Activated naive CD4-positive, alpha-beta T cell treated with Interleukin-2 at 50 U/mL for 16 hours (primary cell): Measurements from ENCODE around the gene TMEM18.
"Not testable (repeated sequence)": the region's sequence is repeated elsewhere in the genome, so short reads cannot be mapped to it uniquely, and the experiment has no call there.

Source experiments
- DNase-seq: peaks from one replicate; pipeline ENCODE4 v3.0.0-alpha.2; 2020

Gene TMEM18

DNA sequence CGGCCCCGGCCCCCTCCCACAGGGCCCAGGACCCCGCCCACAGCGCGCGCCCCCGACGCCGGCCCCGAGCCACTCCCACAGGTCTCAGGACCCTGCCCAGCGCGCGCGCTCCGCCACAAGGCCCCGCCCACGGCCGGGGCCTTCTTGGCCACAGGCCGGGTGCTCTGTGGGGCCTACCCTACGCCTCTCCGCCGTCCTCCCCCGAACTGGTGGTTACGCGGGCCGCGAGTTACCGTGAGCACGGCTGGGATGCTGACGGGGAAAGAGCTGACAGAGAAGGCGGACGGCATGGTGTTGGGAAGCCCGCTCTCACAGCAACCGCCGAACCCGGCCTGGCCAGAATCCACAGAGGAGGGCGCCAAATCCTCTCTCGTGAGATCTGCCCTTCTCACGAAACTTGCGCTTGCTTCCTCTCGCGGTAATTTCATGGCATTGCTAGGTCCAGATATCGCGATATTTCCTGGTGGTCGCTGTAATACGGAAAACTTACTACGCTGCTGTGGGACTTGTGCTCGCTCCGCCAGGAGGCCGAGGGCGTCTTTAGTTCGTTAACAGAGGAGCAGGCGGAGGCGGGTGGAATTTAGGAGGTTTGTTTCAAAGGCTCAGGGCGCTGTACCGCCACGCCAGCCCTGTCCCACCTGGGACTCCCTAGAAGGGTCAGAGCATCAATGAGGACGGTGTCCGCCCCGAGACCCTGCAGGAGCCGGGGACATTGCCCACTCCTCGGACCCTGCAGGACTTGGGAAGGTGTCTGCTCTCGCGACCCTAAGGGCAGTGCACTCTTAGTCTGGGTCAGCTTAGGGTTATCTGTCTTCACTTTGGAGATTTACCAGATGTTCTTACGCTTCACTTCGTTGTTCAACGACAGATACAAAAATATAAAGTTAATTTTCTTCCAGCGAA is at the start of gene TMEM18:
TSS of gene TMEM18 (minus strand) at position 351 of the 903 bp plus-strand sequence. CDS start at position 290, 61 bp downstream.
- DNase-seq = peak; percentile 95

DNA sequence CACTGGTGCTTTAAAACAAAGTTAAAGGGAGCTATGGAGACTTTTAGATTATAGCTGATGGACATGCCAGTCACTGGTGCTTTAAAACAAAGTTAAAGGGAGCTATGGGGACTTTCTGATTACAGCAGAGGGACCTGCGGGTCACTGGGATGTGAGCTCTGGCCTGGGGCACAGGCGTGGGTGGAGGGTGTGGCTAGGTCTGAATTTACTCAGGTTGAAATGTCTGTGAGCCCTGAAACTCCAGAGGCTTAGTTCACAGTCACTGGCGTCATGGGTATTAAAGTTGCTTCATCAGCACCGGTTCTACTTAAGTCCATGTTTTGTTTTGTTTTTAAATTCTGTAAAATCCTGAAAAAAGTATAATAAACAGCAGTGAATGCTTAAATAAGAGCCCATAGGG is 49.0 kb upstream of the TMEM18 start:
- DNase-seq = no peak

DNA sequence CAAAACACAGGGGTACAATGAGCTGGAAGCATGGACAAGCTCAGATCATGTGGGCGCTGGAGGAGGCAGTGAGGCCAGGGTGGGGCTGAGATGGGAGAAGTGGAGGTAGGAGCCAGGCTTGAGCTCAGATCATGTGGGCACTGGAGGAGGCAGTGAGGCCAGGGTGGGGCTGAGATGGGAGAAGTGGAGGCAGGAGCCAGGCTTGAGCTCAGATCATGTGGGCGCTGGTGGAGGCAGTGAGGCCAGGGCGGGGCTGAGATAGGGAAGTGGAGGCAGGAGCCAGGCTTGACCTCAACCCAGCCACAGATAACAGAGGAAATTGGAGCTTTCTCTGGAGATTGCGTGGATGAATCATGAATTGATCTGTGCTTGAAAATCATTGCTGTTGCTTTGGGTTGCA is 48.3 kb upstream of the TMEM18 start:
- DNase-seq = no peak

DNA sequence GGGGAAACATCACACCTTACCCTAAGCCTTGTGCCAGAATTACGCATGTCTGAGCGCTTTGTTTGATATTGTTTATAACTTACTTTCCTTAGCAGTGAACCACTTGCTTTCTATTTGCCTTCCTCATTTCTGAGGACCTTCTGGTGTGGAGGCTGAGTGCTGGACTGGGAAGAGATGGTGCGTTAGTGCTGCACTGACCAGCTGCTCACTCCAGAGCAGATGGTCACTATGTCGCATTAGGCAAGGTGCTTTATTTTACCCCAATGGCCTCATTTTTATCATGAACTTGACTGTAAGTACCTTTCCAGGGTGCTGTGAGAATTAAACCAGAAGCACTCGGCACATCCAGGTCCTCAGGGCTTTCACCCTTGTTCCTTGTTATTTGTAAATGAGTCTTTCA is 46.6 kb upstream of the TMEM18 start:
- no peak for DNase-seq

DNA sequence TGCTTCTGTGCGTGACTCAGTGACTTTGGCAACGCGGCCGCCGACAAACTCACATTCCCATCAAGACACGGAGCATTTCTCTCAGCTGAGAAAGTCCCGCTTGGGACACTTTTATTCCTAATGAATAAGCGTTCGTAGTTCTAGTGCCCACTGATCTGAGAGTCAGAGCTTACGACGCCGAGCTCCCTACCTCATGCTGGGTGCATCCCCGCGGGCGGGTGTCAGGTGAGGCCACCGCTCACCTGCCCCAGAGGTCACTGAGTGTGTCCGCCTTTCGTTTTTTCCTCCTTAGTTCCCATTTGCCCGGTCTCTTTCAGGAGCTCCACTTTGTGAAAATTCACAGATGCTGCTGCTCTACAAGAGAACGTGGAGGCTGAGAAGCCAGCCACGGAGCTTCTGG is 43.6 kb upstream of the TMEM18 start:
- no peak for DNase-seq

DNA sequence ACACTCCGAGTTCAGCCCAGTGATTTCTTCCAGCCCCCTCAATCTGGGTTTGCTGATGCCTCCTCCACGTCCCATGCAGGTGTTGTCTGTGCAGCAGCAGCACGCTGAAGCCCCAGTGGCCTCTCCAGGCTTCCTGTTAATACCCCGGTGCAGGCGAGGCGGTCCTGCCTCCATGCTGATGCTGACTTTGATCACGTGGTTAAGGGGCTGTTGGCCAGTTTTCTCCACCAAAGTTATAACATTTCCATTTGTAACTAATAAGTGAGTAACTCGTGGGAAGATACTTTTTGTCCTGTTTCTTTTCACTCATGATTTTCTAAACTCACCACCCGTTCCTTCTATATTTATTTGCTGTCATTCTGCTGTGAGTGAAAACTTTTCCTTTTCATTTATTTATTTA is 42.5 kb upstream of the TMEM18 start:
- DNase-seq = no peak

DNA sequence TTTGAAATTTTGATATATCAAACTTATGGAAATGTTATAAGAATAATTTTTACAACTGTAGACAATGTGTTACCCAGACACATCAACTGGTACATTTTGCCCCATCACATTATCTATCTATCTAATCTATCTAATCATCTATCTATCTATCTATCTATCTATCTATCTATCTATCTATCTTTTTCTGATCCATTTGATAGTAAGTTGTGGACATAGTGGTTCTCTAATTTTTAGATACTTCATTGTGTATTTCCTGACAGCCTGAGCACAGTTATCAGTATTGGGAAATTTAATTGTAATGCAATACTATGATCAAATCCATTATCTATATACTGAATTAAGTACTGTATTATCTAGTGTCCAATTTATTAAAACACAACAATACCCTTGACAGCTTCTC is 42.0 kb upstream of the TMEM18 start:
- no peak for DNase-seq

DNA sequence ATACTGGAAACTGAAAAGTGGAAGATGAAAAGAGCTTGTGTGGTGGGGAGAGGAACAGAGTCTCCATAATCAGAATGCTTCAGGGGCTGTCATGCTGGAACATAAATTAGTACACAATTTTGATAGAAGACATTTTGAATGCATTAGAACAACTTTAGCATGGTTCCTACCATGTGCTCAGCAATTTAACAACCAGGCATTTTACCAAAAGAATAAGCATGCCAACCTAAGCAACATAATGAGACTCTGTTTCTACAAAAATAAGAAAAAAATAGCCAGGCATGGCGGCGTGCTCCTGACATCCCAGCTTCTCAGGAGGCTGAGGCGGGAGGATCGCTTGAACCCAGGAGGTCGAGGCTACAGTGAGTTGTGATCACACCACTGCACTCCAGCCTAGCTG is 40.5 kb upstream of the TMEM18 start:
- no peak for DNase-seq

DNA sequence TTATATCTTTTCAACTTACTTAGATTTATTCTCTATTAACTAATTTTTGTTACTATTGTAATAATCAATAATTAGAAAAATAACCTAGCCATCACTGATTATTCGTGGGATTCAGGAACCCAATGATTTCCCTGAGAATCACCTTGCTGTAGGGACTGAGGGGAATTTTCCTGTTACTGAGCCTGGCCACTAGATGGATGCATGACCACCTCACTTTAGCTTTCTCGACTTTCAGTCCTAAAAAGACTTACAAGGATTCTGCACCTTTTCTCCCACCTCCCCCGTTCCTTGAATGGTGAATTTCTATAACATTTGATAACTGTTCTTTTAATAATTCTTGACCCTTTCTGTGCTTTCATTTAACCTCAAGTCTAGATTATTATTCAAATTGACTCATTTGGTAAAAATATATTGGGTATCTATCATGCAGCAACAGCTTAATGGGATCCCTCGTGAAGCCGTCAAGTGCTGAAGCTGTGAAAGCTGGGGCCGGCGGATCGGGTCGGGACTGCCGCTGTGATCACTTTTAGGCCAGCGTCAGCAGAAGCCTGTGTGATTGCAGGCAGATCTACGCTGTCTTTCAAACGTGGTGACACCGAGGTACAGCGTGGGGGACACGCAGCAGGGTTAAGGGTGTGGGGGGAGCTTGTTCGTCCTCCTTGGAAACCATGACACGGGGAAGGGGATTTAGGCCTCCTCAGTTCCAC is 38.8 kb upstream of the TMEM18 start:
- no peak for DNase-seq

DNA sequence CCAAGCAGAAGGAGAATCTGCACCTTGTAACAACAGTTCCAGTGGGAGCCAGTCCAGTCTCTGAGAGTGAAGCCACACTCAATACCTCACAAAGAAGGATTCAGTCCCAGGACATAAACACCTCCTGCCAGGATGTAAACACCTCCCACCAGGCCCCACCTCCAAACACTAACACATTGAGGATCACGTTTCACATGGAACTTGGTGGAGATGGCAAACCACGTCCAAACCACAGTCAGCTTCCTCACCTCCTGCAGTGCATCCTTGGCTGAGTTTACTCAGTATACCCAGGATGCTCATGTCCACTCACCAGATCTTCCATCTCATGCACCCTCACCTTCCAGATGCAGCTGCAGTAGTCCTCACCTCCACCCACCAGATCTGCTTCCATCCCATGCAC is 37.8 kb upstream of the TMEM18 start:
- no peak for DNase-seq

DNA sequence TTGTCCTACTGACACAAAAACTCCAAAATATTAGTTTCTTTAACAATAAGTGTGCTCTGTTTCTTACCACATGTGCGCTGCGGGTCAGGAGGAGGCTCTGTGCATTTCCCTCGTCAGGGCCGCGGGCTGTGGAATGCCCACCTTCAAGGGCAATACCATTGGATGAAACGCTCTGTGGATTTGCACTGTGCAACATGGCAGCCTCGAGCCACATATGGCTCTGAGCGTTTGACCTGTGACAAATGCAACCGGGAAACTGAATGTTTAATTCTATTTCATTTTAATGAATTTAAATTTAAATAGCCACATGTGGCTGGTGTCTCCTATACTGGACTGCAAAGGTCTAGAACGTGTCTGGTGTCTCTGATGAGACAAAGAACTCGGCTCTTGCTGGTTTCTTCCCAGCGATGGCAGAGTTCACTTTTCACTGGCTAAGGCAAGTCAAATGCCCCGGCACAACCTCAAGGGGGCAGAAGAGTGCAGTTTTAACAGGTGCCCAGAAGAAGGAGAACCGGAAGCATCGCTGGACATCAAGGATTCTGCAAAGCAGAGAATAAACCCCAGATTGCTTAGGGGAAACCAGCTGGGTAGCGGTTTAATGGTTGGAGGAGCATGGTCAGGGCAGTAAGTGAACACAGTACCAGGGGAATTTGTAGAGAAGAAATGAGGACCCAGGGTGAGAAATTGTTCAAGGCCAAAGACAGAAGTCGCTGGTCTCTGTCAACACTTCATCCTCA is 37.0 kb upstream of the TMEM18 start:
- DNase-seq = peak; percentile 20

DNA sequence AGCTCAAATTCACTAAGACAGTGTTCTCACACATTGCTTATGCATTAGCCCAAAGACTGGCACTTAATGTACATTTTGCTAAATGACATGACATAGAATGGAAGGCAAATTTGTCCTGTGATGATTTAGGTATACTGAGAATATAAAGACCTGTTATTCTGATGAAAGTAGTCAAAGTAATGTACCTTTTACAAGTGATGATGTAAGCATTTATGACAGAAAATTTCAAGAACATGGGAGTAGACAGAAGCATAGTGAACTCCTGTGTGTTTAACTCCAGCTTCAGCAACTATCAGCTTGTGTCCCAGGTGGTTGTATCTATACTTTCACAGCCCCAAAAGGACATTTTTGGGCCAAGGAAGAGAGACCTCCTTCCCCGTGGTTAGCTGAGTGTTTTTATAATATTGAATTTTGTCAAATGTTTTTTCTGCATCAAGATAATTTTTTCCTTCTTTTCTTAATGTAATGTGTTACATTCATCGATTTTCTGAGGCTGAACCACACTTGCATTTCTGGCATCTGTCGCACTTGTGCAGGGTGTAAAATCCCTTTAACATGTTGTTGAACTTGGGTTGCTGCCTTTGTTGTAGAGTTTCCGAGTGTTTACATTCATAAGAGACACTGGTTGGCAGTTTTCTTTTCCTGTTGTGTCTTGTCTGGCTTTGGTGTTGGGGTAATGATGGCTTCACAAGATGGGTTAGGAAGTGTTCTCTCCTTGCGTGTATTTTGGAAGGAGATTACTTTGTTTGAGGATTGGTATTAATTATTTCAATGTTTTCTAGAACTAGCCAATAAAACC is 33.9 kb upstream of the TMEM18 start:
- no peak for DNase-seq

DNA sequence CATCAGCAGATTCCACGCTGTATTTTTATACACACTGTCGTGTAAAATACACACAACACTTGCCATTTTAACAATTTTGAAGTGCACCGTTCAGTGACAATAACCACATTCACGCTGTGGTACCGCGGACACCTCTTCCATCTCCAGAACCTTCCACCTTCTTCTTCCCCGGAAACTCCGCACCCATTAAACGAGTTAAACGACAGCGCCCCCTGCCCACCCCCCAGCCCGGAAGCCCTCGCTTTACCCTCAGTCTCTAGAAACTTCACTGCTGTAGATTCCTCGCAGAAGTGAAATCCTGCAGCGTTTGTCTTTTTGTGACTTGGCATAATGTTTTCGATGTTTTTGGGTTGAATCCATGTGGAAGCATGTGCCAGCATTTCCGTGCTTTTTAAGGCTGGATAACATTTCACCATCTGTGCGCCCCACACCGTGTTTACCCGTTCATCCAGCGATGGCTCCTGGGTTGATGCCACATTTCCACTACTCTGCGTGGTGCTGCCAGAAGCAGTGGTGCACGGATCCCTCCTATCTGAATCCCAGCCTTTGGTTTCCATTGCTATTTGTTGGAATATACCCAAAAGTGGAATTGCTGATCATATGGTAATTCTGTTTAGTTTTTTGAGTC is 32.0 kb upstream of the TMEM18 start:
- no peak for DNase-seq

DNA sequence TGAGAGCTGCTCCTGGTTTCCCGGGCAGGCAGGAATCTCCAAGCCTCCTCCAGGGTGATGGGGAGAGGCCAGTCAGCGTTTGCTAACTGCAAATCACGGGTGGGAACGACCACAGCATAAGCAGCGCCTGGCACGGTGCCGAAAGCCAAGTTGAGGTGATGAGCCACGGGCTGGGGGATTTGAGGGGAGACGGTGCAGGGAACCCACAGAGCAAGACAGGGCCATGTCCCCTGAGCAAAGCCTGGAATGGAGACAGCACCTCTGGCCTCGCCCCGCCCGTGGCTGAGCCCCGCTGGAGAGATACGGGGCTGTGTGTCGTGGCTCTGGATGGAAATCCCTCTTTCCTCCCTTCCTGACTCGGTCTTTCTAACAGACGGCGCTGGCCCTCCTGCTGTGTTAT is 31.5 kb upstream of the TMEM18 start:
- no peak for DNase-seq

DNA sequence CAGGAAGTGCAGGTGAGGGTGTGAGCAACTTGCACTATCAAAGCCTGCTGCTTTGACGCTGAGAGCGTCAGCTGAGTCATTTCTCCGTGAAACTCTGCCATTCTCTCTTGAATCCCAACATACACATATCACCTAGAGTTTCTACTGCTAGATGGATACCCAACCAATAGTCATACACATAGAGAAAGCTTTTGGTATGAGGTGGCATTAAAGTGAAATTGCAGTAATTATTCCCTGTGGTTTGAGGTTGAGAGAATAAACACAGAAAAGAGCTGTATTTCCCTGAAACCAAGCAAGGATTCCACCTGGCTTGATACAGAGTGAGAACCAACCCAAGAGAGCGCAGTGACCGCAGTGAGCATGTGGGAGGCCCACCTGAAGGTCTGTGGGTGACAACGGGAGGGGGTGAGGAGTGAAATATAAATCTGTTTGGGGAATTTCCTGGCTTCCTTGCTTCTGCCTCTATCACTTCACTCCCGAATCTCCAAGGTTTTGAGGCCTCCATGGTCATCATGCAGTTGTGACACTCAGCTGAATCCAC is 28.8 kb upstream of the TMEM18 start:
- peak; percentile 52 for DNase-seq

DNA sequence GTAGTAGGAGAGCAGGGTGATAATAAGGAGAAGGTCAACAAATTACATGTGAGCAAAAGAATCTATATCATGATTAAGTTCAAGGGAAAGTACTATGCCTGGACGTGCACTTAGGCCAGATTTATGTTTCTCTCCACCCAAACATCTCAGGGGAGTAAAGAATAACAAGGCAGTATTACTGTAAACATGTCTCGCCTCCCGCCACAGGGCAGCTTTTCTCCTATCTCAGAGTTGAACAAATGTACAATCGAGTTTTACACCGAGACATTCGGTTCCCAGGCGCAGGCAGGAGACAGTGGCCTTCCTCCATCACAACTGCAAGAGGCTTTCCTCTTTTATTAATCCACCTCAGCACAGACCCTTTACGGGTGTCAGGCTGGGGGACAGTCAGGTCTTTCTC is 25.6 kb upstream of the TMEM18 start:
- DNase-seq = not testable (repeated sequence)

DNA sequence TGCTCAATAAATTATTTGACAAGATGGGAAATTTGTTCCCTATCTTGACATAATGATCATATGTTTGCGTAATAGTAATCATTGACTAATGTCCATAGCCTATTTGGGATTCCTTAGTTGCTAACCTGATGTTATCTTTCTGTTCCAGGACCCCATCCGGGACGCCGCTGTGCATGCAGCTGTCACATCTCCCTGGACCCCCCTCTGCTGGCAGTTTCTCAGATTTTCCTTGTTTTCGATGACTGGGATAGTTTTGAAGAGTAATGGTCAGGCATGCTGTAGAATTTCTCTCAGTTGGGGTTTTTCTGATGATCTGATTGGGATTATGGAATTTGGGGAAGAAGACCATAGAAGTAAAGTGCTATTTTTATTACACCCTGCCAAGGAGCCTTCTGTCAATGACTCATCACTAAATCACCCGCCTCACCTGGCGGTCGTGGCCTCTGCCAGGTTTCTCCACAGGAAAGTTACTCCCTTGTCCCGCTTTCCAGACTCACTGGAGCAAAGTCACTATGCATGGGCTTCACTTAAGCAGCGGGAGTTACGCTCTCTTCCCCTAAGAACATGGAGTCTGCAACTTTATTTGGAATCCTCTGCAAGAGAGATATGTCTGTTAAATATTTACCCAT is 19.9 kb upstream of the TMEM18 start:
- DNase-seq = no peak

DNA sequence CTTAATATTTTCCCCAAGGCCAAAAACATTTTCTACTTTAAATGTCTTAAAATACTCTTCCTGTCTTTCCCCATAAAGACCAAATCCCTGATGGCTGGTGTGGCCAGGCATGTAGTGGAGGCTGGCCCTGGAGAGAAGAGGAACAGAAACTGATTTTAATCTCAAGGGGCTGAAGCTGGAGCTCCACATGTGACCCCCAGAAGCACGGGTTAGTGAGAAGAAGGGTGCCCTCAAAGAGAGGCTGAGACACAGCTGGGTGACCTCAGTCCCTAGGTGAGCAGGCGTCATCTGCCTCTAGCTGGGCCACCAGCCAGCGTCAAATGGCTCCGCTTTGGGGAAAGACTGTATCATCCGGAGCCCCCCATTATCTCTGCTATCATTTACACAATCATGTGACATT is 19.3 kb upstream of the TMEM18 start:
- no peak for DNase-seq

DNA sequence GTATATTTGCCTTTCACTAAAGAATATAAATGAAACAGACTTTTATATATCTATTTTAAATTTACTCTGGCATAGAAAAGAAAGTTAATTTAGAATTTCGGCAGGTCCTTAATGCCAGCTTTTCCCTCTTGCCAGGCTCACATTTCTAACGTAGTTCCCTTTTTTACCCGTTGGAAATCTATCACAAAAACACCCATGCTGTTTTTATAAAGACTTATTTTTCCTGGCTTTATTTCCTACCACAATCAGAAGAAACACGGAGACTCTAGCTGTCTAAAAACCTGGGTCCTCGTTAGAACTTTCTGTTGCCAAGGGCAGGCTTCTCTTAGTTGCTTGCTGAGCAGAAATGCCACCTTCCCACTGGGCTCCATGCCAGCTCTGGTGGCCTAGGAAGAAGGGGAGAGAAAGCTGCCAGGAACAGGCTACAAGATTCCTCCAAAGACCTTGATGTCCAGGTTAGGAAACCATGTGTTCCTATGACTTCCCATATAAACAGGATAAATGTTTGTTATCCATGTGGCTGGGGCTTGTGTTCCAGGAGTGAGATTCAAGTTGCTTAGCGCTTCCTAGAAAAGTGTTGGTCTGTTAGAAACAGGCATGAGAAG is 17.8 kb upstream of the TMEM18 start:
- no peak for DNase-seq

DNA sequence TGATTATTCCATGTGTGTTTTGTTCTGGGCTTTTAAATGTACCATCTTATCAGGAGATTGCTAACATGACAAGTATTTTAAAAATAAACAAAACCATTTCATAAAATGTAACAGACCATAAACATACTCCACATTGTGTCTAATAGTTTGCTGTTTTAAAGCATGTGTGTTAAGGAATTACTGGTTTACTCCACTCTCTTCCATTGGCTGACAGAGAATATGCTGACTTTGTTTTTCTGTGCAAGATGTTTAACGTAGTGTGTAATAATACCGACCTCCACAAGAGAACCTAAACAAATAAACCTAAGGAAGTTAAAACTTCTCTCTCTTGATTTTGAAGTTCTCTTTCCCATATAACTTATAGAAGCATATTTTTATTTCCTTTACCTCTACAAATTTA is 17.0 kb upstream of the TMEM18 start:
- no peak for DNase-seq

DNA sequence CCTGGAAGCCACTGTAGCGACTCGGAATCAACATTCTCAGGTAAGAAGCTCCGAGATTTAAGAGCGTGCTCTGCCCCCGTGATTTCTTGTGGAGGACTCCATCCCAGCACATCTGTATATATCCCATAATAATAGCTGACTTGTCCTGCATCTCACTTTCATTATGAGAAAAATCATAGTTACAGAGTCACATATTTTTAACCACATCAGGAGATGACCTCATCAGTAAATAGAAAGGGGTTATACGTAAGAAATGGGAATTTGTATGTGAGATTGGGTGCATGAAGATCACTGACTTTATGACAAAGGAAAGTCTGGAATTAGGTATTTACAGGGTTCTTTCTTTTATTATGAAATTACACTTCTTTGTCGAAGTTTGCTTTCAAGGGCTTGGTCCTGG is 16.4 kb upstream of the TMEM18 start:
- no peak for DNase-seq
